SK-N-SH treated with all-trans-retinoic acid at 6 μM for 48 hours (cell line): ENCODE data around the gene CEP78.

ENCODE experiments used
- BACH2 ChIP-seq: fragments of 250-450 bp; sonication (Bioruptor Pico); IDR thresholded peaks from 2 replicates; pipeline ENCODE4 v1.9.0; 2021; ENCODE audit warnings: mild to moderate bottlenecking, borderline replicate concordance
- CREB5 ChIP-seq: fragments of 250-450 bp; sonication (Bioruptor Pico); IDR thresholded peaks from 2 replicates; pipeline ENCODE4 v1.5.1; 2020; ENCODE audit warnings: low read depth, mild to moderate bottlenecking, moderate library complexity
- CSDC2 ChIP-seq: fragments of 250-450 bp; sonication (Bioruptor Pico); IDR thresholded peaks from 2 replicates; pipeline ENCODE4 v1.5.0; 2020; ENCODE audit warnings: mild to moderate bottlenecking, moderate library complexity
- POU6F1 ChIP-seq: fragments of 250-450 bp; sonication (Bioruptor Pico); IDR thresholded peaks from 2 replicates; pipeline ENCODE4 v1.8.0; 2021; ENCODE audit warnings: low read depth, mild to moderate bottlenecking, moderate library complexity, borderline replicate concordance
- PPARA ChIP-seq: fragments of 250-450 bp; sonication (Bioruptor Pico); IDR thresholded peaks from 2 replicates; pipeline ENCODE4 v1.5.0; 2020; ENCODE audit warnings: mild to moderate bottlenecking, borderline replicate concordance
- RARB ChIP-seq: fragments of 250-450 bp; sonication (Bioruptor Pico); IDR thresholded peaks from 2 replicates; pipeline ENCODE4 v1.8.0; 2021; ENCODE audit warnings: mild to moderate bottlenecking, moderate library complexity
- TOX ChIP-seq: fragments of 250-450 bp; sonication (Bioruptor Pico); IDR thresholded peaks from 2 replicates; pipeline ENCODE4 v1.8.0; 2021; ENCODE audit warnings: mild to moderate bottlenecking, moderate library complexity, borderline replicate concordance
- ZNF565 ChIP-seq: fragments of 450-650 bp; formaldehyde crosslinking; conservative IDR thresholded peaks from 2 replicates; pipeline ENCODE4 v1.5.0; 2020; ENCODE audit warnings: low read depth, mild to moderate bottlenecking, moderate library complexity
- ZNF8 ChIP-seq: fragments of 450-650 bp; formaldehyde crosslinking; IDR thresholded peaks from 2 replicates; pipeline ENCODE4 v1.5.0; 2020; ENCODE audit warnings: mild to moderate bottlenecking, moderate library complexity
- TF ChIP-seq, protein P1 (sequence below): fragments of 250-450 bp; sonication (Bioruptor Pico); IDR thresholded peaks from 2 replicates; pipeline ENCODE4 v1.8.0; 2020; ENCODE audit warnings: mild to moderate bottlenecking, moderate library complexity, borderline replicate concordance

DNA sequence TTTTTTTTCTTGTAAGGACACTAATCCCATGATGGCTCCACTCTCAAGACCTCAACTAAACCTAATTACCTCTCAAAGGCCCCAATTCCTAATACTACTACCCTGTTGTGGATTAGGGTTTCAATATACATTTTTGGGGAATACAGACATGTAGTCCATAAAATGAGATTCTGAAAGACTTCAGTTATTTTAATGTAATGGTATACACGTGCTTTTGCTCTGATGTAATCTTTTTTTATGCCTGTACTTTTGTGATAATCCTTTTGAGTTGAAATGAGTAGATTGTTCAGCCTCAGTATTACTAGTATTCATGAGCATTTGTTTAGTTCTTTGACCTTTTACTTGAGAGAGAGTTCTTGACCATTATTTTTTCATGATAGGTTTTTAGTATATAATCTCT, 9.5 kb downstream of the CEP78 start:
- TF ChIP-seq ZNF565 (CRISPR knock-in tag) (no peak), ZNF8 (no peak), POU6F1 (CRISPR knock-in tag) (no peak), CSDC2 (no peak), RARB (CRISPR knock-in tag) (no peak), BACH2 (CRISPR knock-in tag) (no peak), CREB5 (no peak), PPARA (CRISPR knock-in tag) (no peak), TOX (no peak)
- TF ChIP-seq, protein P1, sequence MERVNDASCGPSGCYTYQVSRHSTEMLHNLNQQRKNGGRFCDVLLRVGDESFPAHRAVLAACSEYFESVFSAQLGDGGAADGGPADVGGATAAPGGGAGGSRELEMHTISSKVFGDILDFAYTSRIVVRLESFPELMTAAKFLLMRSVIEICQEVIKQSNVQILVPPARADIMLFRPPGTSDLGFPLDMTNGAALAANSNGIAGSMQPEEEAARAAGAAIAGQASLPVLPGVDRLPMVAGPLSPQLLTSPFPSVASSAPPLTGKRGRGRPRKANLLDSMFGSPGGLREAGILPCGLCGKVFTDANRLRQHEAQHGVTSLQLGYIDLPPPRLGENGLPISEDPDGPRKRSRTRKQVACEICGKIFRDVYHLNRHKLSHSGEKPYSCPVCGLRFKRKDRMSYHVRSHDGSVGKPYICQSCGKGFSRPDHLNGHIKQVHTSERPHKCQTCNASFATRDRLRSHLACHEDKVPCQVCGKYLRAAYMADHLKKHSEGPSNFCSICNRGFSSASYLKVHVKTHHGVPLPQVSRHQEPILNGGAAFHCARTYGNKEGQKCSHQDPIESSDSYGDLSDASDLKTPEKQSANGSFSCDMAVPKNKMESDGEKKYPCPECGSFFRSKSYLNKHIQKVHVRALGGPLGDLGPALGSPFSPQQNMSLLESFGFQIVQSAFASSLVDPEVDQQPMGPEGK (CRISPR knock-in tag), result no peak
